Chondrocyte (in vitro differentiated cells): ENCODE results near the gene PIF1. TPM values are rescaled to one million over a fixed set of nuclear protein-coding genes. Genes with fewer than 3 reads are reported as not detected.
A peak's percentile ranks its signal among the peaks of the same experiment; 100 is the strongest.

Source experiments
- DNase-seq: peaks from one replicate; pipeline ENCODE4 v3.0.0; 2021; ENCODE audit warnings: mixed read lengths, low spot score
- H3K27ac Mint-ChIP-seq: one replicate; pipeline ENCODE4 v1.8.0; 2021; ENCODE audit warnings: mild to moderate bottlenecking, moderate library complexity, mixed read lengths; ENCODE audit not compliant: unreplicated experiment
- H3K27me3 Mint-ChIP-seq: 2 replicates; pipeline ENCODE4 v1.8.0; 2021; ENCODE audit warnings: low read depth, mixed read lengths
- H3K36me3 Mint-ChIP-seq: 2 replicates; pipeline ENCODE4 v1.8.0; 2021; ENCODE audit warnings: low read depth, mixed read lengths
- H3K4me1 Mint-ChIP-seq: 2 replicates; pipeline ENCODE4 v1.8.0; 2021; ENCODE audit warnings: low read depth, mild to moderate bottlenecking, mixed read lengths
- H3K4me3 Mint-ChIP-seq: one replicate; pipeline ENCODE4 v1.8.0; 2021; ENCODE audit warnings: mild to moderate bottlenecking, moderate library complexity, mixed read lengths; ENCODE audit not compliant: unreplicated experiment
- H3K9me3 Mint-ChIP-seq: 2 replicates; pipeline ENCODE4 v1.8.0; 2021; ENCODE audit warnings: low read depth, mixed read lengths
- CTCF ChIP-seq: fragments of 200-600 bp; sonication (generic); IDR thresholded peaks from 2 replicates; pipeline ENCODE4 v1.5.0; 2021; ENCODE audit warnings: antibody characterized with exemption, mild to moderate bottlenecking, moderate library complexity
- total RNA-seq: library from RNA; stranded (reverse); gene quantifications from 3 replicates; pipeline ENCODE4 v1.2.1, GENCODE V29; 2021

The PIF1 gene
- total RNA-seq, 1 donor from 2014 or later, result 6.1 TPM

- no peak for DNase-seq
- no peak for TF ChIP-seq CTCF
- Mint-ChIP-seq H3K4me1 (peaks cover 76% of the 10 kb centered on the region), H3K27me3 (no peaks in the 10 kb centered on the region), H3K36me3 (peaks cover 7% of the 10 kb centered on the region), H3K27ac (peak overlapping the region; percentile 49), H3K4me3 (no peak overlapping the region), H3K9me3 (no peaks in the 10 kb centered on the region)
These were observed 29.1 kb upstream of the PIF1 start for GRCh38 chr15:64854526-64854925.

- no peak for DNase-seq
- H3K4me1 Mint-ChIP-seq, result peaks cover 76% of the 10 kb centered on the region
- H3K4me3 Mint-ChIP-seq, result no peak overlapping the region
- no peak for TF ChIP-seq CTCF
- H3K36me3 Mint-ChIP-seq, result peaks cover 9% of the 10 kb centered on the region
- H3K27me3 Mint-ChIP-seq, result no peaks in the 10 kb centered on the region
- peak overlapping the region; percentile 49 for H3K27ac Mint-ChIP-seq
- no peaks in the 10 kb centered on the region for H3K9me3 Mint-ChIP-seq
These were observed 28.6 kb upstream of the PIF1 start for GRCh38 chr15:64854041-64854440.

DNA sequence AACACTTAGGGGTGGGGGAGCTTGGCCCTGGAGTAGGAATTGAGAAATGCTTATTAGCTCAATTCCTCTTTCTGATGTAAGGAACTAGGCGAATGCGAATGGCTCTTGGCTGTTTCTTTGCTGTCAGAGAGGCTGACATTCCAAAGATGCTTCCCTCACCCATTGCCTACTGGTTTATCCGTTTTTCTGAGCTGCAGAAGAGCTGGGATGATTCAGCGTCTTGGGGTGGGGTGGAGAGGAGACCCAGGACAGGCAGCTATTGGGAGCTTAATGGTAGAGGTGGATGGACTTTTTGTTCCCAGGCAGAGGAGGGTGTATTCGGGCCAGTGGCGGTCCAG is 26.0 kb upstream of the PIF1 start:
- DNase-seq, result no peak
- peak overlapping the region; percentile 96 for H3K27ac Mint-ChIP-seq
- H3K9me3 Mint-ChIP-seq, result no peaks in the 10 kb centered on the region
- H3K4me3 Mint-ChIP-seq, result peak overlapping the region; percentile 48
- H3K27me3 Mint-ChIP-seq, result no peaks in the 10 kb centered on the region
- peaks cover 69% of the 10 kb centered on the region for H3K4me1 Mint-ChIP-seq
- peaks cover 12% of the 10 kb centered on the region for H3K36me3 Mint-ChIP-seq
- no peak for TF ChIP-seq CTCF

- no peaks in the 10 kb centered on the region for H3K9me3 Mint-ChIP-seq
- peak overlapping the region; percentile 96 for H3K27ac Mint-ChIP-seq
- no peak for DNase-seq
- H3K4me3 Mint-ChIP-seq, result no peak overlapping the region
- no peak for TF ChIP-seq CTCF
- peaks cover 12% of the 10 kb centered on the region for H3K36me3 Mint-ChIP-seq
- no peaks in the 10 kb centered on the region for H3K27me3 Mint-ChIP-seq
- peaks cover 66% of the 10 kb centered on the region for H3K4me1 Mint-ChIP-seq
These were observed 25.5 kb upstream of the PIF1 start for GRCh38 chr15:64850778-64851502.

GRCh38 chr15:64847876-64848716 is 22.6 kb upstream of the PIF1 start:
- H3K27me3 Mint-ChIP-seq, result no peaks in the 10 kb centered on the region
- no peak for TF ChIP-seq CTCF
- H3K4me1 Mint-ChIP-seq, result peaks cover 69% of the 10 kb centered on the region
- H3K27ac Mint-ChIP-seq, result peak overlapping the region; percentile 46
- no peaks in the 10 kb centered on the region for H3K9me3 Mint-ChIP-seq
- H3K4me3 Mint-ChIP-seq, result no peak overlapping the region
- H3K36me3 Mint-ChIP-seq, result peaks cover 12% of the 10 kb centered on the region
- DNase-seq, result no peak
